NOMO-1 treated with DMSO at 0.1 percent for 48 hours (cell line): ENCODE results near the gene DTX2.
"Not testable (repeated sequence)": the region's sequence is repeated elsewhere in the genome, so short reads cannot be mapped to it uniquely, and the experiment has no call there.

Experiments
- DNase-seq: peaks from one replicate; lab custom pipeline; 2025; ENCODE audit not compliant: unreplicated experiment; lab: John Stamatoyannopoulos, UW

Gene DTX2

GRCh38 chr7:76485822-76486610 lies 24.5 kb downstream of the DTX2 start:
- not testable (repeated sequence) for DNase-seq

- not testable (repeated sequence) for DNase-seq
Observed at GRCh38 chr7:76486618-76487017, 25.1 kb downstream of the DTX2 start.

- not testable (repeated sequence) for DNase-seq
Observed at GRCh38 chr7:76487969-76488368, 26.5 kb downstream of the DTX2 start.

DNA sequence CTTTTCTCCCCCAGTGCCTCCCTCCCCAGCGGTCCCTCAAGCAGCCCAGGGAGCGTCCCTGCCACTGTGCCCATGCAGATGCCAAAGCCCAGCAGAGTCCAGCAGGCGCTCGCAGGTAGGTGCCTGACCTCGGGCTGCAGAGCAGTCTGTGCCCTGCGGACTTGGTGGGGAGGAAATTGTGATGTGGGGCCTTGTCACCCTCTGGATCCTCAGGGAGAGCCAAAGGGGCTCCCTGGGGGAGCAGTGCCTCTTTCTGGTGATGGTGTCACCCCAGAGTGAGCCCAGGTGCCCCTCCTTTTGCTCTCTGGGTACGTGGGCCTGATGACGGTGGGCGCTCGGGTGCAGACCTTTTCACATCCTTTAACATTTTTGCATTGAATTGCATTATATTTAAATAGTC lies 30.6 kb downstream of the DTX2 start:
- not testable (repeated sequence) for DNase-seq

- DNase-seq: not testable (repeated sequence)
Observed at GRCh38 chr7:76495717-76496116, 34.2 kb downstream of the DTX2 start.

GRCh38 chr7:76497918-76498582 lies 36.5 kb downstream of the DTX2 start:
- not testable (repeated sequence) for DNase-seq

- DNase-seq: not testable (repeated sequence)
Observed at GRCh38 chr7:76498583-76499200, 37.2 kb downstream of the DTX2 start.

- DNase-seq: not testable (repeated sequence)
Observed at GRCh38 chr7:76499201-76499923, 37.9 kb downstream of the DTX2 start.

- not testable (repeated sequence) for DNase-seq
Observed at GRCh38 chr7:76499924-76500241, 38.4 kb downstream of the DTX2 start.

DNA sequence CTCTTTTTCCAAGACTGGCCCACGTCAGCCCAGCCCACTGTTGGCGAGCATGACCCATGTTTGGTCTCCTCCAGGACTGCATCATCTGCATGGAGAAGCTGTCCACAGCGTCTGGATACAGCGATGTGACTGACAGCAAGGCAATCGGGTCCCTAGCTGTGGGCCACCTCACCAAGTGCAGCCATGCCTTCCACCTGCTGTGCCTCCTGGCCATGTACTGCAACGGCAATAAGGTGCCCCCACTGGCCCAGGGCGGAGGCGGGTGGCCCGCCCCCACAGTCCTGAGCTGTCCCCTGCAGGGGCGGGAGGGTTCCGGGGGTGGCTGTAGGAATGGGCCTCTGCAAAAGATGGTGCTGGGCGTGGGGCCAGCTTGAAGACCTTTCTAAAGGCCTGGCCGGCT lies 40.7 kb downstream of the DTX2 start:
- DNase-seq: not testable (repeated sequence)

DNA sequence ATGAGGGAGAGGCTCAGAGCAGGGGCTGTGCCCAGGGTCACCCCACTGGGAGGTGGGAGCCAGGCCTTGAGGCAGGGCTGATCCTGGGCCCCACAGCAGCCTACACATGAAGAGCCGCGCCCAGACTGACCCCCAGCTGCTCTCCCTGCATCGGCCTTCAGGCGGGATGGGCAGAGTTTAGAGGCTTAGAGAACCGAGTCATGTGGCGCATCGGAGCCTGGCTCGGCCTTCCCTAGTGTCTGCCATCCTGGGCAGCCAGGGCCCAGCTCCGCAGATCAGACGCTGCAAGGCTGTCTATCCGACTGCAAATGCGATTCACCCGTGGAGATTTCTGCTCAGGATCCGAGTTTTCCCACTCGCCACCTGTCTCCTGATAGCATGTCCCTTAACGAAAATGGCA lies 41.3 kb downstream of the DTX2 start:
- DNase-seq: not testable (repeated sequence)

GRCh38 chr7:76503244-76503643 lies 41.7 kb downstream of the DTX2 start:
- not testable (repeated sequence) for DNase-seq

DNA sequence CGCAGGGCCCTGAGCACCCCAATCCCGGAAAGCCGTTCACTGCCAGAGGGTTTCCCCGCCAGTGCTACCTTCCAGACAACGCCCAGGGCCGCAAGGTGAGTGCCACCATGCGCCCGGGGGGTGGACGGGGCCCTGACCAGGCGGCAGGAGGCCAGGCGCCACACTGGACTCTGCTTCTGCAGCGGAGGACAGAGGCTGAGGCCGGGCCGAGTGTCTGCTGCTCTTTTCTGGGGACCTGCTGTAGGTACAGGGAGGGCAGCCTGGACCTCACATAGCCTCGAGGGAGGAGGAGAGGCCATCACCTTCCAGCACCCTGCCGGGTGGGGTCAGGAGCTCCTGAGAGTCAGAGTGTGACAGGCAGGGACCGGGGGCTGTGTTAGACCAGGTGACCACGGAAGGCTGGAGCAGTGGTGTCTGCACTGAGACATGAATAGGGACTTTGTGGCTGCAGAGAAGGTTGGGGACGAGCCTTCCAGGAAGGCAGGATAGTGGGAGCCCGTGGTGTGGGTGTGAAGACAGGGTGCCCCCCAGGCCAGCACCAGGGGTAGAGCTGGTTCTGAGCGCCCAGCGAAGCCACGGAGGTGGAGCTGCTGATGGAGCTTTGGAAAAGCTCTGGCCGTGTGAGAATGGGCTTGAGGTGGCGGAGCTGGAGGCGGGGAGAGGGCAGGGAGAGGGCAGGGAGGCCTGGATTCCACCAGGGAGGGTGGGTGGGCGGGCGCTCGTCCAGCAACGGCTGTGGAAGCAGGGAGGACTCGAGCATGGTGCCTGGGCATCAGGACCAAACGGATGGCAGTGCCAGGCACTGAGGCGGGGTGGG lies 43.0 kb downstream of the DTX2 start:
- not testable (repeated sequence) for DNase-seq

GRCh38 chr7:76505168-76506080 lies 43.9 kb downstream of the DTX2 start:
- no peak for DNase-seq

- no peak for DNase-seq
Observed at GRCh38 chr7:76506081-76506440, 44.6 kb downstream of the DTX2 start.

DNA sequence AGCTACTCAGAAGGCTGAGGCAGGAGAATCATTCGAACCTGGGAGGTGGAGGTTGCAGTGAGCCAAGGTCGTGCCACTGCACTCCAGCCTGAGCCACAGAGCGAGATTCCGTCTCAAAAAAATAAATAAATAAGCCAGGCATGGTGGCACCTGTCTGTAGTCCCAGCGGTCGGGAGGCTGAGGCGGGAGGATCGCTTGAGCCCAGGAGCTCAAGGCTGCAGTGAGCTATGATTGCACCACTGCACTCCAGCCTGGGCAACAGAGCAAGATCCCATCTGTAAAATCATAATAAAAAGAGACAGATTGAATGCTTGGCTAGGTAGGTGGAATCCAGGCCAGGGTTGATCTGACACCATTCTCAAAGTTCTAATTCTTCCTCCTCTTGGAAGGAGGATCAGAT lies 45.1 kb downstream of the DTX2 start:
- DNase-seq: not testable (repeated sequence)

DNA sequence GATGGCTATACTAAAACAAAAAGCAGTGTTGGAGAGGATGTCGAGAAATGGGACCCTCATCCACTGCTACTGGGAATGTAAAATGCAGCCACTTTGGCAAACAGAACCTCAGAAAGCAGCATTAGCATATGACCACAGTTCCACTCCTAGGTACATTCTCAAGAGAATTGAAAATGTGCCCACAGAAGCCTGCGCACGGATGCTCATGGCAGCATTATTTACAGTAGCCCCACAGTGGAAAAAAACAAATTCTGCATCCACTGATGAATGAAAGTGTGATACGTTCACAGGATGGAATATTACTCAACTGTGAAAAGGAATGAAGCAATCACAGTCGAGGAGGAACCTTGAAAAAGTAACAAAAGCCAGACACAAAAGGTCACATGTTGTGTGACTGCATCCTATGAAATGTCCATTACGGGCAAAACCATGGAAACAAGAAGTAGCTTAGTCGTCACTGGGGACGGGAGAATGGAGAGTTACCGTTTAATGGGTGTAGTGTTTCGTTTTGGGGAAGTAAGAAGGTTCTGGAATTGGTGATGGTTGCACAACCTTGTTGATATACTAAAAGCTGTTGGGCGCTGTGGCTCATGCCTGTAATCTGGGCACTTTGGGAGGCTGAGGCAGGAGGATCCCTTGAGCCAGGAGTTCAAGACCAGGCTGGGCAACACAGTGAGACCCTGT lies 46.4 kb downstream of the DTX2 start:
- peak; percentile 99 for DNase-seq

GRCh38 chr7:76509931-76510877 lies 48.7 kb downstream of the DTX2 start, which contains the start of gene UPK3B:
TSS of gene UPK3B (plus strand) at chr7:76510552. CDS start at chr7:76510653, 101 bp downstream.
- peak; percentile 26 for DNase-seq
